ENCODE results near the gene PTK6.
"Not testable (repeated sequence)": the region's sequence is repeated elsewhere in the genome, so short reads cannot be mapped to it uniquely, and the experiment has no call there.

The PTK6 gene

DNA sequence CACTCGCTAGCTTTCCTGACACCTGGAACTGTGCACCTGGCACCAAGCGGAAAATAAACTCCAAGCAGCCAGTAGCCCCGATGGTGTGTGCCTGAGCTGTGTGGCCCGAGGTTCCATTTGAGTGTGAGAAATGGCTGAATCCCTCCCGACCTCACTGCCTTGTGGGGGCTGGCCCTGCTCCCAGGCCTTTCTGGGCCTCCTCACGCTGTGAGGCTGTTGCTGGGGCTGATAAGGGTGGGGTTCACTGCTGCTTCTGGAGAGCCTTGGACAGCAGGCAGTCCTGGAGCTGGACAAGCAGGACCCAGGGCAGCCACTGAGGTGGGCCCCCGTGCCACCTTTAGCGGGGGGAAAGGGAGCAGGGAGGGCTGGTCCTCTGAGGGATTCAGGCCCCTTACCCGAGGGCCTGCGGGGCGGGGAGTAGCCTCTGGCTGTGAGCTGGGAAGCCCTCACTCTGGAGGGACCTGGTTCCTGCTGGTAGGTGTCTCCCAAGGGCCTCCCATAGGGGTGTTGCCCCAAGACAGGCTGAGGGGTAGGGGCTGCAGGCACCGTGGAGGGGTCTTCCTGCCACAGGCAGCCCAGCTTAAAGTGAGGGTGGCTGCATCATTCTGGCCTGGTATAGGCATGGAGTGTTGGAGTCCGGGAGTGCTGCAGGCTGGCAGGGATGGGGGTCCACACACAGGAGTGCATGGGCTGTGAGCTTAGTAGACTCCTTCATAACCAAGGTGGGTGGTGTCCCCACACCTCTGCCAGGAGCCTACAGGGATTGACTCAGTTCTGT is 14.9 kb downstream of the PTK6 start:
- no peaks in the 10 kb centered on the region for H3K27me3 ChIP-seq (ENCODE audit: control insufficient read depth in 1 of 2, insufficient read depth in 2 of 2, low read length in 2 of 2)
- H3K27ac ChIP-seq (ENCODE audit: low read length) = no peak overlapping the region
- H3K4me3 ChIP-seq (ENCODE audit: low read length in 2 of 2) = peak overlapping the region; percentile 46 to 61
- H3K4me1 ChIP-seq (ENCODE audit: control insufficient read depth, insufficient read depth, low read length) = peaks cover 21% of the 10 kb centered on the region
- H3K9ac ChIP-seq (ENCODE audit: low read length in 2 of 2) = peak overlapping the region; percentile 2 to 36
- no peaks in the 10 kb centered on the region for H3K9me3 ChIP-seq (ENCODE audit: control insufficient read depth in 2 of 2, low read length in 2 of 2)
- no peaks in the 10 kb centered on the region for H3K36me3 ChIP-seq (ENCODE audit: control insufficient read depth in 2 of 2, insufficient read depth in 2 of 2, low read length in 2 of 2)

DNA sequence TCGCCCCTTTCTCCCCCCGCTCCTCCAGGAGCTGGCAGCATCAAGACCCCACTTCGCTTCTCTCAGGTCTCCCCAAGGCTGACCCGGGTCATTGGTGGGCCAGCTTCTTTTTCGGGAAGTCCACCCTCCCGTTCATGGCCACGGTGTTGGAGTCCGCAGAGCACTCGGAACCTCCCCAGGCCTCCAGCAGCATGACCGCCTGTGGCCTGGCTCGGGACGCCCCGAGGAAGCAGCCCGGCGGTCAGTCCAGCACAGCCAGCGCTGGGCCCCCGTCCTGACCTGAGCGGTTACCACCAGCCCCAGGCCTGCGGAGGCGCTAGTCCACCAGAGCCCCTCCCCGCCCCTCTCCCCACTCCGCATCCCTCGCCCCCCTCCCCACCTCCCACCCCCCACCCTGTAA is 15.6 kb downstream of the PTK6 start:
- Histone ChIP-seq H3K9me3 (ENCODE audit: control insufficient read depth in 2 of 2, low read length in 2 of 2) (no peaks in the 10 kb centered on the region), H3K27me3 (ENCODE audit: control insufficient read depth in 1 of 2, insufficient read depth in 2 of 2, low read length in 2 of 2) (no peaks in the 10 kb centered on the region), H3K36me3 (ENCODE audit: control insufficient read depth in 2 of 2, insufficient read depth in 2 of 2, low read length in 2 of 2) (no peaks in the 10 kb centered on the region), H3K9ac (ENCODE audit: low read length in 2 of 2) (peak overlapping the region; percentile 71 to 78), H3K27ac (ENCODE audit: low read length) (peak overlapping the region; percentile 31), H3K4me1 (ENCODE audit: control insufficient read depth, insufficient read depth, low read length) (peaks cover 21% of the 10 kb centered on the region), H3K4me3 (ENCODE audit: low read length in 2 of 2) (peak overlapping the region; percentile 79 to 88)

DNA sequence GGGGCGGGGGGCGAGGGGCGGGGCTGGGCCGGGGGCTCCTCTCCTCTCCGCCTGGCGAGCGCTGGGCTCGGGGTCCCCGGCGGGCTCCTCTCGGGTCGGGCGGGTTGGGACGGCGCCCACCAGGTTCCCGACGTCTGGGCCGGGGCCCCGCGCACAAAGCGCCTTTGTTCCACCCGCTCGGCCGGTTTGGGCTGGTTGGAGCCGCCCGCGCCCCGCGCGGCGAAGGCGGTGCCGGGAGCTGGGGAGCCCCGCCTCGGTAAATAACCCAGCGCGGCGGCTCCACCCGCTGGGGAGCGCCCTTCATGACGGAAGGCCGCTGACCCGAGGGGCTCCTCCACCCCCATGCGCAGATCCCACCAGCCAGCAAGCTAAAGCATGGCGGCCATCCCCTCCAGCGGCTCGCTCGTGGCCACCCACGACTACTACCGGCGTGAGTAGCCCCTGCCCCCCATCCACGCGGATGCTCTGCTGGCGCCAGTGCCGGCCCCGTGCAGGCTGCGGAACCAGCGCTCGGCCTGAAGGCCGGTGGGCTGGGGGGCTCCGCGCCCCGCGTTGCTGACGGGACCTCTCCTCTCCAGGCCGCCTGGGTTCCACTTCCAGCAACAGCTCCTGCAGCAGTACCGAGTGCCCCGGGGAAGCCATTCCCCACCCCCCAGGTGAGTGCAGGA is 16.1 kb downstream of the PTK6 start:
- no peaks in the 10 kb centered on the region for H3K9me3 ChIP-seq (ENCODE audit: control insufficient read depth in 2 of 2, low read length in 2 of 2)
- no peaks in the 10 kb centered on the region for H3K36me3 ChIP-seq (ENCODE audit: control insufficient read depth in 2 of 2, insufficient read depth in 2 of 2, low read length in 2 of 2)
- peaks cover 21% of the 10 kb centered on the region for H3K4me1 ChIP-seq (ENCODE audit: control insufficient read depth, insufficient read depth, low read length)
- no peaks in the 10 kb centered on the region for H3K27me3 ChIP-seq (ENCODE audit: control insufficient read depth in 1 of 2, insufficient read depth in 2 of 2, low read length in 2 of 2)
- H3K4me3 ChIP-seq (ENCODE audit: low read length in 2 of 2) = peak overlapping the region; percentile 79 to 88
- peak overlapping the region; percentile 31 for H3K27ac ChIP-seq (ENCODE audit: low read length)
- H3K9ac ChIP-seq (ENCODE audit: low read length in 2 of 2) = peak overlapping the region; percentile 71 to 78

DNA sequence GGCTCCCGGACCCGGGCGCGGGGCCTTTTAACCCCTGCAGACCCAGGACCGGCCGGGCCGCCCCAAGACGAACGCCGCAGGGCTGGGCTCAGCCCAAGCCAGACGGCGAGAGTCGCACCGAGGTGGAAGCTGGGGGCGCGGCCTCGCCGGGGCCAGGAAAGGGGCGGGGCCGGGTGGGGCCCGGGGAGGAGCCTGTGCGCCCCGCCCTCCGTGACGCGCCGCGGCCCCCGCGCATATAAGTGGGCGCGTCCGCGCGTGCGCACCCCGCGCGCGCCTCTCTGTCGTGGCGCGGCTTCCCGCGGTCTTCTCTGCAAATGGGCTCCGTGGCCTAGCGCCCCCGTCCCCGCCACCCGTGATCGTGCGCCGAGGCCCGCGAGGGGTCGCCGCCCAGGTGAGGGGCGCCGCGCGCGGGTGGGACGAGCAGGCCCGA is 16.7 kb downstream of the PTK6 start, which contains the start of gene PPDPF:
Gene PPDPF (plus strand): TSS at position 262 of the 430 bp plus-strand sequence. CDS start 544 bp downstream, outside the sequence.
- H3K9ac ChIP-seq (ENCODE audit: low read length in 2 of 2) = peak within 1 kb of the TSS; percentile 71 to 78
- H3K4me1 ChIP-seq (ENCODE audit: control insufficient read depth, insufficient read depth, low read length) = peaks cover 21% of the 10 kb centered on the region
- no peaks in the 10 kb centered on the region for H3K27me3 ChIP-seq (ENCODE audit: control insufficient read depth in 1 of 2, insufficient read depth in 2 of 2, low read length in 2 of 2)
- no peaks in the 10 kb centered on the region for H3K9me3 ChIP-seq (ENCODE audit: control insufficient read depth in 2 of 2, low read length in 2 of 2)
- H3K4me3 ChIP-seq (ENCODE audit: low read length in 2 of 2) = peak within 1 kb of the TSS; percentile 79 to 88
- no peaks in the 10 kb centered on the region for H3K36me3 ChIP-seq (ENCODE audit: control insufficient read depth in 2 of 2, insufficient read depth in 2 of 2, low read length in 2 of 2)
- peak within 1 kb of the TSS; percentile 49 for H3K27ac ChIP-seq (ENCODE audit: low read length)

DNA sequence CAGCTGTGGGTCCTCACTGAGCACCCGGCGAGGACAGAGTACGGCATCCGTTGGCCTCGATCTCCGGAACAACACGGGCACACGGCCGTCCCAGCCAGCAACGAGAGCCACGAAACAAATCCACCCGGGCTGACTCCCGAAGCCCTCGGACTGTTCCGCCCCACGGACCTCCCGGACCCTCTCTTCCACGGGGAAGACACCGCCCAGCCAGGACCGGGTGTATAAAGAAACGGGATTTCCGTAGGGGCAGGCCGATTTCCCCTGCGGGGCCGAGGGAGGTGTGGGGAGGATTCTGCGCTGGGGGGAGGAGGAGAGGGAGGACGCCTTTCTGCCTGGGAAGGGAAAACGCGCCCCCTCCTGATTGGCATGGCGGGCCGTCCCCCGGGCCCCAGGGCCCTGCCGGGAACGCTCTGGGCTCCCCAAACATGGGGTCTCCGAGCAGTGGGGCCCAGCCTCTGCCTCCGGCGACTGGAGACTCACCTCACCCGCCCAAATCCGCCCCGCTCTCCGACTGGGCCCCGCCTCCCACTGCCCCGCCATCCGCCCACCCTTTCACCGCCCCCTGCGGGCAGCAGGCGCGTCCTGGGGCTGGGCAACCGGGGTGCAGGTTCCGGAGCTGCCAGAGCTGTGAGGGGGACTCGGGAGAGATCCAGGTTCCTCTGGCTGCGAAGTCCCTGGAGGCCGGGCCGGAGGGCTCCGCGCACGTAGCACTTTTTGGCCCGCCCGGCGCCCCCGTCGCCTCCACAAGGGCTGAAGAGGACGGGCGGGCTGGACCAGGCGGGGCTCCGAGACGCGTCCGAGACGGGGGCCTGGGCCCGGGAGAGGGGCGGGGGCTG is 17.3 kb downstream of the PTK6 start:
- H3K9ac ChIP-seq (ENCODE audit: low read length in 2 of 2) = peak overlapping the region; percentile 51 to 55
- H3K27me3 ChIP-seq (ENCODE audit: control insufficient read depth in 1 of 2, insufficient read depth in 2 of 2, low read length in 2 of 2) = no peaks in the 10 kb centered on the region
- H3K4me1 ChIP-seq (ENCODE audit: control insufficient read depth, insufficient read depth, low read length) = peaks cover 21% of the 10 kb centered on the region
- peak overlapping the region; percentile 71 to 88 for H3K4me3 ChIP-seq (ENCODE audit: low read length in 2 of 2)
- no peaks in the 10 kb centered on the region for H3K36me3 ChIP-seq (ENCODE audit: control insufficient read depth in 2 of 2, insufficient read depth in 2 of 2, low read length in 2 of 2)
- peak overlapping the region; percentile 49 for H3K27ac ChIP-seq (ENCODE audit: low read length)
- no peaks in the 10 kb centered on the region for H3K9me3 ChIP-seq (ENCODE audit: control insufficient read depth in 2 of 2, low read length in 2 of 2)

DNA sequence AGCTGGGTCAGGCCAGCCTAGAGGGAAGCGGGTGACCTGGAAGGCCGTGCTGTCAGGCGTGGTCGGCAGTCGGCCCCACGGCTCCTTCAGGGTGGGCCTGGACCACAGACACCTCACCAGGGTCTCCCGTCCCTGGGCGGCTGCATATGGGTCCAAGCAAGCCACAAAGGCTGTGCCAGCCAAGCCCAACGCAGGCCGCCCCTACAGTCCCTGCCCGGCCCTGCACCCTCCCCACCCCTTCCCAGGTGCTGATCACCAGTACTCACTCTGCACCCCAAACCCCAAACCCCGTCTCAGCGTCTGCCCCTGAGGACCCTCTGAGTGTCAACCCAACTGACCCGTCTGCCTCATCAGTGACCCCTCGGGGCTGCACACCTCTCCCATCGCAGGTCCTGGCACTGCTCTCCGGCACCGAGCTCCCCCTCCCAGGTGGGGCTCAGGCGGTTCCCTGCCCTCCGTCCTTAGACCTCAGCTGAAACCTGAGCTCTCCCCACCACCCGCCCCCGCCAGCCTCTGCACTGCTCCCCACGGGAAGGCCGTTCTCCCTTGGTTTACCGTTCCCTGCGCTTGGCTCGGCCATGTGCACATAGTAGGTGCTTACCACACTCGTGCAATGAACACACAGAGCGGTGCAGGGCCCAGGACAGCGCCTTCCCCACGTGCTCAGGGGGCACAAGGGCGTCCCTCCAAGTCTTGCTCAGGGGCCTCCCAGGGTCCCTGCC is 18.1 kb downstream of the PTK6 start:
- Histone ChIP-seq H3K4me3 (ENCODE audit: low read length in 2 of 2) (peak overlapping the region; percentile 71 to 88), H3K9me3 (ENCODE audit: control insufficient read depth in 2 of 2, low read length in 2 of 2) (no peaks in the 10 kb centered on the region), H3K36me3 (ENCODE audit: control insufficient read depth in 2 of 2, insufficient read depth in 2 of 2, low read length in 2 of 2) (no peaks in the 10 kb centered on the region), H3K27me3 (ENCODE audit: control insufficient read depth in 1 of 2, insufficient read depth in 2 of 2, low read length in 2 of 2) (no peaks in the 10 kb centered on the region), H3K4me1 (ENCODE audit: control insufficient read depth, insufficient read depth, low read length) (peaks cover 21% of the 10 kb centered on the region), H3K27ac (ENCODE audit: low read length) (no peak overlapping the region), H3K9ac (ENCODE audit: low read length in 2 of 2) (peak overlapping the region; percentile 51 to 55)

DNA sequence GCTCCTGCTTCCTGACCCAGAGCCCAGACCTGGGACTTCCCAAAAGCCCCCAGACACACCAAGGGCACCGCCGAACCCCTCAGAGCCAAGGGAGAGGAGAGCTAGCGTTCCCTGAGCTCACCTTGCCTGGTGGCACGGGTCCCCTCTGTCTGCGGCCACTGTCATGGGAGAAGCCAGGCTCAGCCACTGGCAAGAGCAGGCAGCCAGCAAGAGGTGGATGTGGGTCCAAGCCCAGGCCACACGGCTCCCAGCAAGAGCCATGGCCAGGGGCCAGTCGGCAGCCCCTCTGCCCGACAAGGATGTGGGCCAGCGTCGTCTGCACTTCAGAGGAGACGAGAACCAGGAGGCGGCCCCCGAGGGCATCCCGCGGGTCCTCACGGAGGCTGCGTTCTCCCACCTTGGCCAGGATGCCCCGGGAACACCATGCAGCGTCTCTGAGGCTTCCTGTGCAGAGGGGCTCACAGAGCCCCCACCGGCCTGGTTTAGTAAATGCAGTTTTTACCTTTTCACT is 18.8 kb downstream of the PTK6 start:
- Histone ChIP-seq H3K9me3 (ENCODE audit: control insufficient read depth in 2 of 2, low read length in 2 of 2) (no peaks in the 10 kb centered on the region), H3K36me3 (ENCODE audit: control insufficient read depth in 2 of 2, insufficient read depth in 2 of 2, low read length in 2 of 2) (no peaks in the 10 kb centered on the region), H3K4me3 (ENCODE audit: low read length in 2 of 2) (no peak overlapping the region), H3K27ac (ENCODE audit: low read length) (no peak overlapping the region), H3K4me1 (ENCODE audit: control insufficient read depth, insufficient read depth, low read length) (peaks cover 21% of the 10 kb centered on the region), H3K27me3 (ENCODE audit: control insufficient read depth in 1 of 2, insufficient read depth in 2 of 2, low read length in 2 of 2) (no peaks in the 10 kb centered on the region), H3K9ac (ENCODE audit: low read length in 2 of 2) (no peak overlapping the region)

DNA sequence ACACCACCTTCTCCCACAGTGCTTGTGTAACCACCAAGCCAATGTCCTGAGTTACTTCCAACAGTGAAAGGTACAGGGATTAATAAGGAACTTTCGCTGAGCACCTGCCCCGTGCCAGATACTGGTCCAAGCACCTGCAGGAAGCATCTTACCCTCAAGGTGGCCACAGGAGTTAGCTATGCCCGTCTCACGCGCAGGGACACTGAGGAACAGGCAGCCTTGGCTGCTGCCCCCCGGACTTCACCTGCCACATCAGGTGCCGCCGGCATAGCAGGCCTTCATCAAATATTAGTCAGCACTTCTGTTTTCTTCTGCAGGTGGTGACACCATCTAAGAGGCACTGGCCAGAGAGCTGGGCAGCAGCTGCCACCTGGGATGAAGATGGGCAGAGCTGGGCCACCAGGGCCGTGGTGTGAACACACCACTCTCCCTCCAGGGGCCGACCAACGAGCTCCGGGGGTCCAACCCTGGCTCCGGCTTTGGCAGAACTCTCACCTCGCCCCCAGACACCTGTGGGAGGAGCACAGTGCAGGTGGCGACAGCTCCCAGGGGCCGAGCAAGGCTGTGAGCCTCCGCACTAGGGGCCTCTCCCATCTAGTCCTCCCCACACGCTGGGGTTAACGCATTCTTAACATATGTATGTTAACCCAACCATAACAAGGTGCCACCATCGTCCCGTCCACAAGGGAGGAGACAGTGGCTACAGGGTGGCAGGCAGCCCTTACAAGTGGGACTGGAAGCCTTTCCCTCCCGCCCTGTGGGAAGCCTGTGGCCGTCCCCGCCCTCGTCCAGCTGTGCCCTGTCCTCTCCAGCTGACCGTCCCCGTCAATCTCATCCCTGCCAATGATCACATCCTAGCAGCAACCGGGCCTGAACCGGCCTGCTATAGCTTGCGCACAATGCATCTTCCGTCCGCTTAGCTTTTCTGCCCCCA is 19.5 kb downstream of the PTK6 start:
- Histone ChIP-seq H3K36me3 (ENCODE audit: control insufficient read depth in 2 of 2, insufficient read depth in 2 of 2, low read length in 2 of 2) (no peaks in the 10 kb centered on the region), H3K4me1 (ENCODE audit: control insufficient read depth, insufficient read depth, low read length) (peaks cover 21% of the 10 kb centered on the region), H3K27me3 (ENCODE audit: control insufficient read depth in 1 of 2, insufficient read depth in 2 of 2, low read length in 2 of 2) (no peaks in the 10 kb centered on the region), H3K9me3 (ENCODE audit: control insufficient read depth in 2 of 2, low read length in 2 of 2) (no peaks in the 10 kb centered on the region), H3K27ac (ENCODE audit: low read length) (no peak overlapping the region), H3K4me3 (ENCODE audit: low read length in 2 of 2) (no peak overlapping the region), H3K9ac (ENCODE audit: low read length in 2 of 2) (no peak overlapping the region)

DNA sequence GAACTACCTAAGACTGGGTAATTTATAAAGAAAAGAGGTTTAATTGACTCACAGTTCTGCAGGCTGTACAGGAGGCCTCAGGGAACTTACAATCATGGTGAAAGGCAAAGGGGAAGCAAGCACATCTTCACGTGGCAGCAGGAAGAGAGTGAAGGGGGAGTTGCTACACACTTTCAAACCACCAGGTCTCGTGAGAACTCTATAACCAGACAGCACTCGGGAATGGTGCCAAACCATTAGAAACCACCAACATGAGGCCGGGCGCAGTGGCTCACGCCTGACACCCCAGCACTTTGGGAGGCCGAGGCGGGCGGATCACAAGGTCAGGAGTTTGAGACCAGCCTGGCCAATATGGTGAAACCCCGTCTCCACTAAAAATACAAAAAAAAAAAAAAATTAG is 22.7 kb downstream of the PTK6 start:
- not testable (repeated sequence) for H3K4me3 ChIP-seq (ENCODE audit: low read length in 2 of 2); H3K27me3 ChIP-seq (ENCODE audit: control insufficient read depth in 1 of 2, insufficient read depth in 2 of 2, low read length in 2 of 2); H3K27ac ChIP-seq (ENCODE audit: low read length); H3K36me3 ChIP-seq (ENCODE audit: control insufficient read depth in 2 of 2, insufficient read depth in 2 of 2, low read length in 2 of 2); H3K9me3 ChIP-seq (ENCODE audit: control insufficient read depth in 2 of 2, low read length in 2 of 2); H3K9ac ChIP-seq (ENCODE audit: low read length in 2 of 2); H3K4me1 ChIP-seq (ENCODE audit: control insufficient read depth, insufficient read depth, low read length)
